ENCODE results near the gene ZDHHC20.

The ZDHHC20 gene

GRCh38 chr13:21475115-21475514, 16.0 kb upstream of the ZDHHC20 start:
- no peak for DNase-seq (ENCODE audit: insufficient read length, low spot score)
- FAIRE-seq = no peak
- TF ChIP-seq TAF1 (IDR thresholded peaks at IDR 0.05; ENCODE audit: low read depth, low read length) = no peak
- no peak for TF ChIP-seq PAX5 (IDR thresholded peaks at IDR 0.05; ENCODE audit: insufficient read depth, low read length, severe bottlenecking)
- TF ChIP-seq POLR2A (IDR thresholded peaks at IDR 0.05; ENCODE audit: low read depth, low read length) = no peak
- TF ChIP-seq POLR2AphosphoS5 (IDR thresholded peaks at IDR 0.05; ENCODE audit: low read depth, low read length) = no peak
- no peak for TF ChIP-seq POU2F2 (IDR thresholded peaks at IDR 0.05; ENCODE audit: low read depth, low read length)
- no peak for TF ChIP-seq SPI1 (IDR thresholded peaks at IDR 0.05; ENCODE audit: low read depth, low read length)

GRCh38 chr13:21470785-21471184, 11.7 kb upstream of the ZDHHC20 start:
- FAIRE-seq (no peak), DNase-seq (ENCODE audit: insufficient read length, low spot score) (no peak)
- no peak for TF ChIP-seq POLR2AphosphoS5 (IDR thresholded peaks at IDR 0.05; ENCODE audit: low read depth, low read length)
- no peak for TF ChIP-seq SPI1 (IDR thresholded peaks at IDR 0.05; ENCODE audit: low read depth, low read length)
- no peak for TF ChIP-seq PAX5 (IDR thresholded peaks at IDR 0.05; ENCODE audit: insufficient read depth, low read length, severe bottlenecking)
- no peak for TF ChIP-seq TAF1 (IDR thresholded peaks at IDR 0.05; ENCODE audit: low read depth, low read length)
- TF ChIP-seq POU2F2 (IDR thresholded peaks at IDR 0.05; ENCODE audit: low read depth, low read length) = no peak
- TF ChIP-seq POLR2A (IDR thresholded peaks at IDR 0.05; ENCODE audit: low read depth, low read length) = no peak

GRCh38 chr13:21466527-21466926, 7.4 kb upstream of the ZDHHC20 start:
- no peak for DNase-seq (ENCODE audit: insufficient read length, low spot score)
- FAIRE-seq = no peak
- TF ChIP-seq POU2F2 (IDR thresholded peaks at IDR 0.05; ENCODE audit: low read depth, low read length) (no peak), POLR2A (IDR thresholded peaks at IDR 0.05; ENCODE audit: low read depth, low read length) (no peak), PAX5 (IDR thresholded peaks at IDR 0.05; ENCODE audit: insufficient read depth, low read length, severe bottlenecking) (no peak), POLR2AphosphoS5 (IDR thresholded peaks at IDR 0.05; ENCODE audit: low read depth, low read length) (no peak), TAF1 (IDR thresholded peaks at IDR 0.05; ENCODE audit: low read depth, low read length) (no peak), SPI1 (IDR thresholded peaks at IDR 0.05; ENCODE audit: low read depth, low read length) (no peak)

- DNase-seq (ENCODE audit: insufficient read length, low spot score) (no peak), FAIRE-seq (no peak)
- no peak for TF ChIP-seq PAX5 (IDR thresholded peaks at IDR 0.05; ENCODE audit: insufficient read depth, low read length, severe bottlenecking)
- no peak for TF ChIP-seq POU2F2 (IDR thresholded peaks at IDR 0.05; ENCODE audit: low read depth, low read length)
- no peak for TF ChIP-seq TAF1 (IDR thresholded peaks at IDR 0.05; ENCODE audit: low read depth, low read length)
- TF ChIP-seq SPI1 (IDR thresholded peaks at IDR 0.05; ENCODE audit: low read depth, low read length) = no peak
- TF ChIP-seq POLR2AphosphoS5 (IDR thresholded peaks at IDR 0.05; ENCODE audit: low read depth, low read length) = no peak
- TF ChIP-seq POLR2A (IDR thresholded peaks at IDR 0.05; ENCODE audit: low read depth, low read length) = no peak
Observed at GRCh38 chr13:21465710-21466160, 6.6 kb upstream of the ZDHHC20 start.

GRCh38 chr13:21463424-21463823, 4.3 kb upstream of the ZDHHC20 start:
- FAIRE-seq (no peak), DNase-seq (ENCODE audit: insufficient read length, low spot score) (no peak)
- no peak for TF ChIP-seq TAF1 (IDR thresholded peaks at IDR 0.05; ENCODE audit: low read depth, low read length)
- TF ChIP-seq PAX5 (IDR thresholded peaks at IDR 0.05; ENCODE audit: insufficient read depth, low read length, severe bottlenecking) = no peak
- no peak for TF ChIP-seq POLR2AphosphoS5 (IDR thresholded peaks at IDR 0.05; ENCODE audit: low read depth, low read length)
- TF ChIP-seq SPI1 (IDR thresholded peaks at IDR 0.05; ENCODE audit: low read depth, low read length) = no peak
- no peak for TF ChIP-seq POLR2A (IDR thresholded peaks at IDR 0.05; ENCODE audit: low read depth, low read length)
- no peak for TF ChIP-seq POU2F2 (IDR thresholded peaks at IDR 0.05; ENCODE audit: low read depth, low read length)

GRCh38 chr13:21461131-21461530, 2.0 kb upstream of the ZDHHC20 start:
- DNase-seq (ENCODE audit: insufficient read length, low spot score) (no peak), FAIRE-seq (no peak)
- TF ChIP-seq POLR2A (IDR thresholded peaks at IDR 0.05; ENCODE audit: low read depth, low read length) (no peak), POU2F2 (IDR thresholded peaks at IDR 0.05; ENCODE audit: low read depth, low read length) (no peak), SPI1 (IDR thresholded peaks at IDR 0.05; ENCODE audit: low read depth, low read length) (no peak), POLR2AphosphoS5 (IDR thresholded peaks at IDR 0.05; ENCODE audit: low read depth, low read length) (no peak), PAX5 (IDR thresholded peaks at IDR 0.05; ENCODE audit: insufficient read depth, low read length, severe bottlenecking) (no peak), TAF1 (IDR thresholded peaks at IDR 0.05; ENCODE audit: low read depth, low read length) (no peak)

- FAIRE-seq (no peak), DNase-seq (ENCODE audit: insufficient read length, low spot score) (peak; percentile 42)
- TF ChIP-seq SPI1 (IDR thresholded peaks at IDR 0.05; ENCODE audit: low read depth, low read length) (no peak), TAF1 (IDR thresholded peaks at IDR 0.05; ENCODE audit: low read depth, low read length) (peak; percentile 35; the same call in 1 of the 2 replicates)
Observed at GRCh38 chr13:21458451-21458812, 671 bp downstream of the ZDHHC20 start.

- TF ChIP-seq POLR2AphosphoS5 (IDR thresholded peaks at IDR 0.05; ENCODE audit: low read depth, low read length) (no peak), POU2F2 (IDR thresholded peaks at IDR 0.05; ENCODE audit: low read depth, low read length) (no peak), SPI1 (IDR thresholded peaks at IDR 0.05; ENCODE audit: low read depth, low read length) (no peak), PAX5 (IDR thresholded peaks at IDR 0.05; ENCODE audit: insufficient read depth, low read length, severe bottlenecking) (no peak), TAF1 (IDR thresholded peaks at IDR 0.05; ENCODE audit: low read depth, low read length) (no peak)
- DNase-seq (ENCODE audit: insufficient read length, low spot score) (no peak), FAIRE-seq (no peak)
Observed at GRCh38 chr13:21453387-21454081, 5.6 kb downstream of the ZDHHC20 start.

- DNase-seq (ENCODE audit: insufficient read length, low spot score) (no peak), FAIRE-seq (no peak)
- TF ChIP-seq POU2F2 (IDR thresholded peaks at IDR 0.05; ENCODE audit: low read depth, low read length) (no peak), PAX5 (IDR thresholded peaks at IDR 0.05; ENCODE audit: insufficient read depth, low read length, severe bottlenecking) (no peak), SPI1 (IDR thresholded peaks at IDR 0.05; ENCODE audit: low read depth, low read length) (no peak), POLR2AphosphoS5 (IDR thresholded peaks at IDR 0.05; ENCODE audit: low read depth, low read length) (no peak), TAF1 (IDR thresholded peaks at IDR 0.05; ENCODE audit: low read depth, low read length) (no peak), POLR2A (IDR thresholded peaks at IDR 0.05; ENCODE audit: low read depth, low read length) (no peak)
Observed at GRCh38 chr13:21450936-21451335, 8.2 kb downstream of the ZDHHC20 start.

GRCh38 chr13:21446656-21447055, 12.4 kb downstream of the ZDHHC20 start:
- FAIRE-seq = no peak
- TF ChIP-seq SPI1 (IDR thresholded peaks at IDR 0.05; ENCODE audit: low read depth, low read length) (no peak), POLR2AphosphoS5 (IDR thresholded peaks at IDR 0.05; ENCODE audit: low read depth, low read length) (no peak), PAX5 (IDR thresholded peaks at IDR 0.05; ENCODE audit: insufficient read depth, low read length, severe bottlenecking) (no peak), POU2F2 (IDR thresholded peaks at IDR 0.05; ENCODE audit: low read depth, low read length) (no peak), TAF1 (IDR thresholded peaks at IDR 0.05; ENCODE audit: low read depth, low read length) (no peak), POLR2A (IDR thresholded peaks at IDR 0.05; ENCODE audit: low read depth, low read length) (no peak)
- no peak for DNase-seq (ENCODE audit: insufficient read length, low spot score)

Measured in GM12891 (cell line).